Hepatic stellate cell (primary cell): Measurements from ENCODE around the gene TANC1.
"Not testable (repeated sequence)": the region's sequence is repeated elsewhere in the genome, so short reads cannot be mapped to it uniquely, and the experiment has no call there.

ENCODE experiments used
- DNase-seq: peaks from one replicate; pipeline ENCODE4 v3.0.0; 2011; ENCODE audit warnings: low spot score

TANC1 gene

GRCh38 chr2:159140070-159140769 lies 171.8 kb downstream of the TANC1 start:
- peak; percentile 65 for DNase-seq

GRCh38 chr2:159140821-159141220 lies 172.4 kb downstream of the TANC1 start:
- not testable (repeated sequence) for DNase-seq

DNA sequence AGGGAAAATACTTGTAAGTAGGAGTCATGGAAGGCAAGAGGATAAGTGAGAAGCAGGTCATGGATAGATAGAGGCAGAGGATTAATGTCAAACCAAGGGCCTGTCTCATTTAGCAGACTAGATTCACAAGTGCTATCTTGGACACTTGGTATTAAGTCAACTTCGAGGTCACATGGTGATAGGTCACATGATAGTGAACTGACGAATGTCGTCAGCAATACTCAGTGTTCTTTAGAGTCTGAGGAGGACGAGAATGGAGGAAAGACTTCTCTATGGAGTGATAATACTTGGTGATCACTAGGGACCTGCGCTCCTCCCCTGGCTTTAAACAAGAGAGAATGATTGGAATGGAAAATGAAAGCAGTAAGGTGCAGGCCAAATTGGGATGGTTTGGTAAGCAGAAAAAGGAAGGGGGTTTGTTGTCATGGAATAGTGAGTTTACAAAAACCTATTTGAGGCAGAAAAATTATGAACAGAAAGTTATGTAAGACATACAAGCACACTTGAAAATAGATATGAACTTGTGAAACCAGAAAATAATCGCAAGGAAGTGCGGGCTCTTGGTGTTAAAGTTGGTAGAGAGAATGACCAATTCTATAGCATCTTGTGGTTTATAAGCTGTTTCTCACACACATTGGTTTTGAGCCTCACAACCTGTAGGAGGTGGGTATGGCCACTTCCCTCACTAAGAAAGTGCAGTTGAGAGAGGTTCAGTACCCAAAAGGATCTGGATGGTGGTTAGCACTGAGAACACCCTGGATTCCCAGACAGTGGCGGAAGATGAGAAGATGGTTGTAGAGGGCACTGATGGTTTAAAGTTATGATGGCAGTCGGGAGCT lies 176.6 kb downstream of the TANC1 start:
- no peak for DNase-seq

- no peak for DNase-seq
Measured at GRCh38 chr2:159145745-159146354, 177.4 kb downstream of the TANC1 start.

- DNase-seq: no peak
Measured at GRCh38 chr2:159146996-159147666, 178.7 kb downstream of the TANC1 start.

- no peak for DNase-seq
Measured at GRCh38 chr2:159147690-159148089, 179.2 kb downstream of the TANC1 start.

DNA sequence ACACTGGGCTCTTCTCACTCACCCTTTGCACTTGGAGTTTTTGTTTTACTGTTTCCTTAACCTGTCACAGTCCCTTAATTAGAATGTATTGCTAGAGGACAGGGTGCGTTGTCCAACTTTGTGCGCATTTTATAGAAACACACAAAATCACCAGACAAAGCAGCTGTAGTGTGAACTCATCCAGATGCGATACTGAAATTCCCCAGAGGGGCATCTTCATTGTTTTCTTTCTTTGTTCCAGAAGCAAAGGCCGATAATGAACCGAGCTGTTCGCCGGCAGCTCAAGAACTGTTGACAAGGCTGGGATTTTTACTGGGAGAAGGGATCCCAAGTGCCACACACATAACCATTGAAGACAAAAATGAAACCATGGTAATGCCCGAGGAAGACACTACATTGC lies 180.5 kb downstream of the TANC1 start:
- no peak for DNase-seq

DNA sequence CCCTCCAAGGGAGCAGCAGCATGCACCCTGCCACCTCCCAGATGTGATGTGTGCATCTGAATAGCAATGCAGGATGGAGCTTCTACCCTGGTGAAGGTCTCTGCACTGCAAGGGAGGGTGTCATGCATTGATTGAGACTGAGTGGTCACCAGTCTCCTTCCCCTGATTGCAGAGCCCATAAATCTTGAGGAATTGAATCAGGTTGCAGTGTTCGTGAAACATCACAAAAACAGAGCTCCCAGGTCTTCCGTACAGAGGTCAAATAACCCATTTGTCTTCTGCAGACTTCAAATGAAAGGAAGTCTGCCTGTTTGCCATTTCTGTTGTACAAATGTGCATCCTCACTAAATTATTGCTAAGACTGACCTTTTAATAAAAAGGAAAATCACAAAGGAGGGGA lies 181.3 kb downstream of the TANC1 start:
- DNase-seq: no peak

- no peak for DNase-seq
Measured at GRCh38 chr2:159150280-159150746, 181.9 kb downstream of the TANC1 start.

- DNase-seq: no peak
Measured at GRCh38 chr2:159151198-159152127, 183.0 kb downstream of the TANC1 start.

DNA sequence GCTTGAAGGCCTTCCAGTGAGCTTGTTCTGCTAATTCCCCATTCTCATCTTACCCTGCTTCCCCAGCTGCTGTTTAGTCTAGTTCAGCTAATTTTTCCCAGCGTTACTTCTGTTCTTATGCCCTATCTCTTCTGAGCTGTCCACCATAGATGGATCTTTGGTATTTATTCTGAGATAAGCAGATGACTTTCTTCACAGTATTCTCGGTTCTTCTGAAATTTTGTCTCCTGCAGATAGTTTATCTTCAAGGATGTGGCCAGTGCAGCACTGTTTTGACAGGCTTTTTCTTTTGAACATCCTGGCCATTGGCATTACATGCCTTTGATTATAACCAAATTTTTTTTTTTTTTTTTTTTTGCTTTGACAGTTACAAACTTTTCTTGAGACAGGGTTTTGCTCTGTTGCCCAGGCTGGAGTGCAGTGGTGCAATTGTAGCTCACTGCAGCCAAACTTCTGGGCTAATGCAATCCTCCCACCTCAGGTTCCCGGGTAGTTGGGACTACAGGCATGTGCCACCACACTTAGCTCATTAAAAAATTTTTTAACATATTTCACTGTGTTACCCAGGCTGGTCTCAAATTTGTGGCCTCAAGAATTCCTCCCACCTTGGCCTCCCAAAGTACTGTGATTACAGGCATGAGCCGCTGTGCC lies 183.8 kb downstream of the TANC1 start:
- DNase-seq: no peak

- DNase-seq: no peak
Measured at GRCh38 chr2:159153063-159153462, 184.6 kb downstream of the TANC1 start.

DNA sequence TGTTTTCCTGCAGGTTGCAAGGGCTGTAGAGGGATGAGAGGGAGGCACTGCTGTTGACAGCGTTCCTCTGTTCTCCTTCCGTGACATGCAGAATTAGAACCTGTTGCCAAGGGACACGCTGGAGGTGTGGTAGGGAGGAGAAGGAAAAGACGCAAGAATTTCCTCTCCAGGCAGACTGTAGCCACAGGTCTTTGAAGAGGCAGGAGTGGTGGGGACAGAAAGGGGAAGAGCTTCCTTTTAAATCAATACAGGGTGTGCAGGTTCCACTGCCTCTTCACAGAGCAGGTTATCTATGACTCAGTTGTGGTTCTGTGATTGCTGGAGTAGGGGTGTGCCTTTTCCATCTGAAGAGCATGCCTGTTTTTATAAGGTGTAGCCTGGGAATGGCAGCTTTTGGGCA lies 185.0 kb downstream of the TANC1 start:
- no peak for DNase-seq

DNA sequence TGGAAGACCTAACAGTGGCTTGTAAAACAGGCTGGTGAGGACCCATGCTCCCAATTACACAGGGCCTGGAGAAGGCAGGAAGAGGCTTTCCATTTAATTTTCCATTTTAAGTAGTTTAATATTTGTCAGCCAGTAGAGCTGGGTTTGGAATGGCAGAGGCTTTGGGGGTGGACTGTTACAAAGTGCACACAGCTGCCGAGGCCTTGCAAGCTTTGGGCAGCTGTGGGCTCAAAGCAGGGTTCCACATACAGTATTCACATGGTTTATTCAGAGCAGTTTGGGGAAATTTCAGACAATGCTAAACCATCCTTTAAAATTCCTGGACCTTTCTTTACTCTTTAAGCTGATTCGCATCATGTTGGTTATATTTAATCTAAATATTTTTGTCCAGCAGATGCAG lies 185.5 kb downstream of the TANC1 start:
- DNase-seq: no peak

DNA sequence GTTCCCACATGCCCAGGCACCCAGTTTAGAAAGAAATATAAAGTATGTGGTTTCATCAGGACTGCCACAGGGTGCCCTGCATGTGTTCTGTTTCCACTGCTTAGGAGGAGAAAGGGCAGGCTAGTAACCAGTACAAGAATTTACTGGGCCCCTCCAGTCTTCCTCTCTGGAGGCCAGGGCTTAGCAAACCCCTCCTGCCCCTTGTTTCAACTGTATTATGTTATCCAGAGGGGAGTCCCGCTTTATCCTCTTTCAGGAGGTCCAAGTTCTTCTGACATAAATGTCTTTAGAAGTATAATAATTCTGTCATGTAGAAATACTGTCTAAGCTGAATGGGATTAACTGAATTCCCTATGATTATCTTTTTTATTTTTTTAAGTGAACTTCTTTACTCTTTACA lies 185.9 kb downstream of the TANC1 start:
- no peak for DNase-seq

GRCh38 chr2:159155320-159155719 lies 186.9 kb downstream of the TANC1 start:
- no peak for DNase-seq

GRCh38 chr2:159155791-159156190 lies 187.4 kb downstream of the TANC1 start:
- DNase-seq: no peak

DNA sequence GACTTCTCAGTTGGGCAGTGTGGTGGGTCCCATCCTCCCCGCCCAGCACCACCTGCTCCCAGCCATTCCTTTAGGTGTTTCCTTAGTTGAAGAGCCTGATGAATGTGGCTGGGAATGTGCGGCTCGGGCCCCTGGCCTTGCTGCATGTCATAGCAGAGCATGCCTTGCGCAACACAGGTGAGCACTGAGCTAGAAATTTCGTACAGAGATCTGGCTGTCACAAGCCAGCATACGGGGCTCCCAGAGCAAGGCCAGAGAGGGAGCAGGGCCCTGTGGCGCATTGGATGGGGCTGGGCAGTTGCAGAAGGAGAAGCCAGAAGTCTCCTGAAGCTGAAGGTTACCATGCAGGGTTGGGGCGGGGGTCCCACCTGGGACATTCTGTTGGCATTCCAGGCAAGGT lies 188.4 kb downstream of the TANC1 start:
- no peak for DNase-seq

GRCh38 chr2:159157361-159158209 lies 189.1 kb downstream of the TANC1 start:
- no peak for DNase-seq

- no peak for DNase-seq
Measured at GRCh38 chr2:159160412-159160811, 192.0 kb downstream of the TANC1 start.
